HepG2 (cell line): ENCODE results near the gene ZNF804A. TPM values are rescaled to one million over a fixed set of nuclear protein-coding genes. Genes with fewer than 3 reads are reported as not detected.

Experiments
- ATAC-seq: fragments of 200-7000 bp; cut with Tn5 transposase; 3 replicates; pipeline ENCODE4 v1.9.1; 2020; ENCODE audit warnings: mild to moderate bottlenecking, moderate library complexity
- BruUV-seq: library from RNA; stranded (reverse); fragments of 400-500 nt; replicated peaks from 2 replicates; lab custom pipeline; 2021; lab: Mats Ljungman, UMichigan
- CTCF ChIA-PET: fragments of 300-600 bp; formaldehyde crosslinking; extraction: SDS; loops from one replicate; lab custom pipeline; 2021; ENCODE audit warnings: low total read pairs, inconsistent platforms, low intra/inter-chr PET ratio; lab: Yijun Ruan, JAX
- POLR2A ChIA-PET: fragments of 350-600 bp; sonication (Branson Sonifier 250); formaldehyde crosslinking; loops from one replicate; lab custom pipeline; 2020; ENCODE audit warnings: antibody characterized with exemption, inconsistent platforms; lab: Yijun Ruan, JAX
- DNase-seq: peaks from one replicate; pipeline ENCODE4 v3.0.0-alpha.2; 2015; ENCODE audit warnings: low spot score
- FAIRE-seq: peaks from 3 replicates; lab custom pipeline; 2011; peaks lifted over from hg19 to GRCh38; lab: Jason Lieb, UNC
- H2AFZ ChIP-seq: one replicate; pipeline ENCODE4 v1.6.1; 2011; ENCODE audit warnings: low read length, inconsistent platforms
- H3K27ac ChIP-seq: fragments of 300-600 bp; 3 replicates; pipeline ENCODE4 v1.8.0; 2011; ENCODE audit warnings: mixed run types, mild to moderate bottlenecking, mixed read lengths, low read length, inconsistent platforms; ENCODE audit not compliant: insufficient read depth; ENCODE audit errors: extremely low read length
- H3K27me3 ChIP-seq, 2 experiments: fragments of 200-600 bp in 1 of 2; 2 replicates in 1 of 2; 3 replicates in 1 of 2; pipeline versions ENCODE4 v1.6.0 to v1.8.0; 2011; ENCODE audit warnings: low read length in 2 of 2, mild to moderate bottlenecking in 2 of 2, moderate library complexity in 2 of 2, inconsistent platforms in 1 of 2; ENCODE audit not compliant: insufficient read depth in 2 of 2, control insufficient read depth in 1 of 2
- H3K36me3 ChIP-seq, 2 experiments: fragments of 200-600 bp in 1 of 2; replicated peaks in 1 of 2; 2 replicates in 1 of 2; 3 replicates in 1 of 2; pipeline versions ENCODE4 v1.5.1 to v1.8.0; 2011; ENCODE audit warnings: low read length in 2 of 2, inconsistent platforms in 1 of 2; ENCODE audit not compliant: insufficient read depth in 2 of 2, control insufficient read depth in 1 of 2
- H3K4me1 ChIP-seq: 2 replicates; pipeline ENCODE4 v1.5.1; 2012; ENCODE audit warnings: low read length, inconsistent platforms; ENCODE audit not compliant: insufficient read depth
- H3K4me2 ChIP-seq: 2 replicates; pipeline ENCODE4 v1.6.0; 2011; ENCODE audit warnings: low read depth, low read length, inconsistent platforms
- H3K4me3 ChIP-seq, 3 experiments: fragments of 200-600 bp in 1 of 3; sonication (generic), shearing (Covaris generic) in 1 of 3; replicated peaks in 1 of 3; 2 replicates each; pipeline ENCODE4 v1.5.1; 2011 to 2016; ENCODE audit warnings: low read length in 3 of 3, inconsistent platforms in 2 of 3, low read depth in 2 of 3, mild to moderate bottlenecking in 2 of 3, control low read depth in 1 of 3, mixed read lengths in 1 of 3; ENCODE audit not compliant: insufficient read depth in 1 of 3
- H3K79me2 ChIP-seq: one replicate; pipeline ENCODE4 v1.6.1; 2011; ENCODE audit warnings: low read length, inconsistent platforms; ENCODE audit not compliant: insufficient read depth
- H3K9ac ChIP-seq: 2 replicates; pipeline ENCODE4 v1.6.0; 2011; ENCODE audit warnings: mild to moderate bottlenecking, low read depth, low read length, inconsistent platforms; ENCODE audit not compliant: insufficient read depth
- H3K9me3 ChIP-seq: 2 replicates; pipeline ENCODE4 v1.5.1; 2012; ENCODE audit warnings: mild to moderate bottlenecking, low read length
- H4K20me1 ChIP-seq: 2 replicates; pipeline ENCODE4 v1.6.0; 2011; ENCODE audit warnings: inconsistent platforms, mild to moderate bottlenecking, low read length, moderate library complexity; ENCODE audit not compliant: insufficient read depth
- BHLHE40 ChIP-seq: IDR thresholded peaks from 2 replicates; pipeline ENCODE4 v1.6.1; 2011; ENCODE audit warnings: low read length, improper control_type of control experiment
- FUBP1 ChIP-seq: sonication (generic); formaldehyde crosslinking; IDR thresholded peaks from 2 replicates; pipeline ENCODE4 v1.5.1; 2020; ENCODE audit warnings: missing genetic modification reagents, mild to moderate bottlenecking, borderline replicate concordance
- HIC2 ChIP-seq: sonication (generic); formaldehyde crosslinking; IDR thresholded peaks from 2 replicates; pipeline ENCODE4 v1.9.0; 2022; ENCODE audit warnings: low read depth, missing genetic modification reagents
- MAFK ChIP-seq, 2 experiments: IDR thresholded peaks in 1 of 2; conservative IDR thresholded peaks in 1 of 2; 2 replicates each; pipeline ENCODE4 v1.6.1; 2011; ENCODE audit warnings: improper control_type of control experiment in 2 of 2, low read length in 2 of 2
- NCOA5 ChIP-seq: sonication (generic); formaldehyde crosslinking; IDR thresholded peaks from 2 replicates; pipeline ENCODE4 v1.4.0; 2020; ENCODE audit warnings: missing genetic modification reagents
- RBM22 ChIP-seq: fragments of 200-400 bp; formaldehyde crosslinking; optimal IDR thresholded peaks from 2 replicates; pipeline ENCODE3; 2017; ENCODE audit warnings: mild to moderate bottlenecking, low read length, moderate library complexity
- ZNF431 ChIP-seq: sonication (generic); formaldehyde crosslinking; IDR thresholded peaks from 2 replicates; pipeline ENCODE4 v1.9.0; 2022; ENCODE audit warnings: missing genetic modification reagents, low read depth, mild to moderate bottlenecking, borderline replicate concordance
- ZNF709 ChIP-seq: sonication (generic); formaldehyde crosslinking; IDR thresholded peaks from 2 replicates; pipeline ENCODE4 v1.5.0; 2020; ENCODE audit warnings: mild to moderate bottlenecking, missing genetic modification reagents
- in situ Hi-C: cut with HindIII; loops from 2 replicates; pipeline ENCODE4 v1.10.0; 2017; ENCODE audit warnings: low pct_unique_long_range_greater_than_20kb; ENCODE audit not compliant: extremely low pct_ligation_motif_present
- intact Hi-C: fragments of 100-400 bp; cut with micrococcal nuclease; formaldehyde crosslinking; loops from one replicate; pipeline ENCODE4 v1.10.0; 2022; ENCODE audit not compliant: unreplicated experiment
- polyA plus RNA-seq, 8 experiments: library from polyadenylated mRNA; depleted of rRNA in 3 of 8; stranded (reverse) in 7 of 8; unstranded in 1 of 8; fragments of >200 nt; fragmentation: Illumina TruSeq in 4 of 8; extraction: Trizol in 4 of 8; gene quantifications; 2 replicates each; pipeline versions ENCODE4 v1.2.1 to v1.2.3, GENCODE V29; 2011 to 2016; ENCODE audit warnings: low read depth in 4 of 8, missing spikeins in 1 of 8, mixed read lengths in 1 of 8; ENCODE audit not compliant: insufficient read depth in 1 of 8
- total RNA-seq, 5 experiments: library from RNA; depleted of rRNA; stranded (reverse); fragments of >200 nt; fragmentation: Illumina TruSeq; extraction: Trizol; gene quantifications; 2 replicates each; pipeline ENCODE4 v1.2.3, GENCODE V29; 2016; ENCODE audit warnings: low read depth in 1 of 5

ZNF804A gene
- total and polyA plus RNA-seq, 2 of the 13 experiments (the other 11 are each of a cell fraction or from before 2014, with no cell fraction given) = 0.07 to 0.09 TPM

GRCh38 chr2:184830531-184830930 is 232.2 kb downstream of the ZNF804A start (continued):
- TF ChIP-seq NCOA5 (no peak), BHLHE40 (no peak), HIC2 (CRISPR knock-in tag) (no peak), ZNF431 (CRISPR knock-in tag) (no peak), RBM22 (no peak)

- H3K79me2 ChIP-seq = no peaks in the 10 kb centered on the region
- no peaks in the 10 kb centered on the region for H3K27me3 ChIP-seq
- H3K27ac ChIP-seq = no peak overlapping the region
- POLR2A ChIA-PET = no interaction called here
- DNase-seq = no peak
- no peaks in the 10 kb centered on the region for H3K9me3 ChIP-seq
- no peak overlapping the region for H3K4me2 ChIP-seq
- BruUV-seq = no TSS peak
- CTCF ChIA-PET = no interaction called here
- no peak overlapping the region for H3K4me3 ChIP-seq
- H4K20me1 ChIP-seq = no peaks in the 10 kb centered on the region
- TF ChIP-seq MAFK (conservative IDR thresholded peaks at IDR 0.05 in 1 of 2, IDR thresholded peaks at IDR 0.05 in 1 of 2; ENCODE audit: low read length in 2 of 2) (0 out of 4 replicates have a peak, but pooled peaks of 1 of the 2 experiments have one; percentile 4), FUBP1 (no peak), ZNF709 (no peak)
- TF ChIP-seq, all 625 proteins: peak for 1
- ATAC-seq (peak; percentile 23; the same call in 1 of the 3 replicates), FAIRE-seq (no peak)
- Histone ChIP-seq H3K36me3 (no peaks in the 10 kb centered on the region), H2AFZ (no peak overlapping the region), H3K9ac (no peak overlapping the region), H3K4me1 (peaks cover 7% of the 10 kb centered on the region; the same call in 1 of the 2 replicates)
- intact Hi-C loops = no loop called here
- in situ Hi-C loops = no loop called here
Measured at GRCh38 chr2:184834699-184835397, 236.5 kb downstream of the ZNF804A start.
